Measurements from ENCODE around the gene LAMTOR1.
"Not testable (repeated sequence)": the region's sequence is repeated elsewhere in the genome, so short reads cannot be mapped to it uniquely, and the experiment has no call there.

LAMTOR1 gene

DNA sequence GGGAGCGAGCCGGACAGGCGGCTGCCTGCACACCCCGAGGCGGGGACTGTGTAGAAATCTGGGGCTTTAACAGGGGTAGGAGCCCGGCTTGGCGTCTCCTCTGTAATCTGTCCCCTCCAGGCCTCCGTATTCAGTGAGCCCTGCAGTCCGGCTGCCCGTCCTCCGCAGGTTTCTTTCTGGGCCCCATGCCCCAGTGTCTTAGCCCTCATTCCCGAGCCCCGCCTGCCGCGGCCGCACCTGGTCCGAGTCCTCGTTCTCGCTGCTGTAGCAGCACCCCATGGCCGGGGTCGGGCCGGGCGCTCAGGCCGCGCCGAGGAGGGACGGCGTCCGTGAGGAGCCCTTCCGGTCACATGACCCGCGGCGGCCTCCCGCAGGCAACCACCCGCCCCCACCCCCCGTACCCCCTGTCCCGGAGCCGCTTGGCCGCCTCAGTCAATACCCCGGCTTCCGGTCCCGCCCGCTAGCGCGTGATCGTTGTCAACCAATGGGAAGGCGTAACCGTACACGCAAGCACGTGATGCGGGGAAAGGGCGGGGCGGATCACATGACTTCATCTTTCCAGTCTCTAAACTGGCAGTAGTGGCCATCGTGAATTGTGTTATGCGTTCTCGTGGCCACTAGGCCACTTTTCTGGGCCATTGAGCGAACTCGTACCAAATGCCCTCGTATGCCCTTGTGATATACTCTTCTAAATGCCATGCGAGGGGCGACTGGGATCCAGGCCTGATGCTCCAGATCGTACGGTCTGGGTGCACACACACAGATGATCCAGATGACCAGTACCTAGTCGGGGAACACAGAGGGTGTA, at the start of gene LAMTOR1:
Gene LAMTOR1, minus strand, starts transcription at position 352 of the 808 bp plus-strand sequence. Its CDS starts 73 bp downstream, at position 279.
- DNase-seq: peak; percentile 98

GRCh38 chr11:72150882-72151281, 47.8 kb upstream of the LAMTOR1 start:
- no peak for DNase-seq

GRCh38 chr11:72146625-72147024, 43.5 kb upstream of the LAMTOR1 start:
- no peak for DNase-seq

DNA sequence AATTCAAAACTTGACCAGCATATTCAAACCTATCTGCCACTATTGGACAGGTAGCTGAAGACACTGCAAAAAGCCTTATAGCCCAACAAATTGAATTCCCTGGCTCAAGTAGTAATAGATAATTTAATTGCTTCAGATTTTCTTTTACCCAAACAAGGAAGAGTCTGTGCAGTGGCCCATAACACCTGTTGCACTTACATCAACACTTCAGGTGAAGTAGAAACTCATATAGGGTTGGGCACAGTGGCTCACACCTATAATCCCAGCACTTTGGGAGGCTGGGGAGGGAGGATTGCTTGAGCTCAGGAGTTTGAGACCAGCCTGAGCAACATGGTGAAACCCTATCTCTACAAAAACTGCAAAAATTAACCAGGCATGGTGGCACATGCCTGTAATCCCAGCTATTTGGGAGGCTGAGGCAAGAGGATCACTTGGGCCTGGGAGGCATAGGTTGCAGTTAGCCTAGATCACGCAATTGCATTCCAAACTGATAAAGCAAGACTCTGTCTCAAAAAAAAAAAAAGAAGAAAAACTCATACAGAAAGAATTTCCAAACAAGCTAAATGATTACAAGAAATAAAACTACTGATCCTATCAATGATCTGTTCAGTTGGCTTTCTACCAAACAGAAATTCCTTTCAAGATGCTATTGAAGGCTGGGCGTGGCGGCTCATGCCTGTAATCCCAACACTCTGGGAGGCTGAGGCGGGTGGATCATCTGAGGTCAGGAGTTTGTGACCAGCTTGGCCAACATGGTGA, 41.9 kb upstream of the LAMTOR1 start:
- DNase-seq: no peak

DNA sequence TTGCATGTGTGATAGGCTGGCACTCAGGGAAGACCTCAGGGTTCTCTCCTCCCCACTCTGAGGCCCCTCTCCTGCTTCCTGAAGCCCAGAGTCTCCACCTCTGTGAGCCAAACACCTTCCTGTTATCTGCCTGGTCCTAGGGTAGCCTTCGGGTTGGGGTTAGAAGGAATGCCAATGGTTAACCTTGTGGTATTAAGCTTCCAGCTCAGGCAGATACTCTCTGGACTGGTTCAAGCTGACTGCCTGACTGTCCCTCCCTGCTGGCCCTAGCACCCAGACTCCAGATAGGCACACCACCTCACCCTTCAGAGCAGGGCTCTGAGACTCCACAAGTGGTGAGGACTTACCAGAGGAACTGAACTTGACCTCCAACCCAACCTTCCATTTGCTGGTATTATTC, 39.4 kb upstream of the LAMTOR1 start:
- not testable (repeated sequence) for DNase-seq

GRCh38 chr11:72142086-72142485, 39.0 kb upstream of the LAMTOR1 start:
- not testable (repeated sequence) for DNase-seq

DNA sequence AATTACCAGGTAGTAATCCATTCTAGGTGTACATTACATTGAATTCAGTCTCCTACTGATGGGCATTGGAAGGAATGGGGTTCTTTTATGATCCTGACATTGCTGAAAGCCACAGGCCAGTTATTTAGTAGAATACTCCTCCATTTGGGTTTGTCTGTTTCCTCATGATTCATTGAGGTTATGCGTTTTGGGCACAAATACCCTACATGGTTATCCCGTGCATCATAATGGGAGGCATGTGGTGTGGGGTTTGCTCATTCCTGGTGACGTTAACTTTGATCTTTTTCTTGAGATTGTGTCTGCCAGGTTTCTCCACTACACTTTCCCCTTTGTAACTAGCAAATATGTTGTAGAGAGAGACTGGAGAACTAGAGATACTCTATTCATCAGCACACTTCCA, 38.0 kb upstream of the LAMTOR1 start:
- no peak for DNase-seq

GRCh38 chr11:72140661-72141060, 37.6 kb upstream of the LAMTOR1 start:
- no peak for DNase-seq

- no peak for DNase-seq
Observed at GRCh38 chr11:72139500-72139899, 36.4 kb upstream of the LAMTOR1 start.

DNA sequence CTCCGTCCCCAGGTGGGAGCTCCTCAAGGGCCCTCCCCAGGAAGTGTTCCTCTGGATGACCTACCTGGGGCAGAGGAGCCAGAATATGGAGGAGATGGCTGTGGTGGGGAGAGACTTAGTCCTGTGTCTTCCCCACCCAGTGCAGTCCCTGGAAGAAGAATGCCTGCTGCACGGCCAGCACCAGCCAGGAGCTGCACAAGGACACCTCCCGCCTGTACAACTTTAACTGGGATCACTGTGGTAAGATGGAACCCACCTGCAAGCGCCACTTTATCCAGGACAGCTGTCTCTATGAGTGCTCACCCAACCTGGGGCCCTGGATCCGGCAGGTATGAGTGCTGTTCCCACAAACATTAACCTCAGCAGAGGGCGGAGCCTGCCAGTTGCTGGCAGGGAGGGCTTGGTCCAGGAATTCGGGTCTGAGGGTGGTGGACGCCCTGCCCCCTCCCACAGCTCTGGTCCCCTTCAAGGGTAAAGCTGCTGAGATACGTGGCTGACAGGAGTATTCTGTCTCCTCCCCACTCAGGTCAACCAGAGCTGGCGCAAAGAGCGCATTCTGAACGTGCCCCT, 35.8 kb upstream of the LAMTOR1 start:
- no peak for DNase-seq

- DNase-seq: no peak
Observed at GRCh38 chr11:72136684-72137262, 33.7 kb upstream of the LAMTOR1 start.

DNA sequence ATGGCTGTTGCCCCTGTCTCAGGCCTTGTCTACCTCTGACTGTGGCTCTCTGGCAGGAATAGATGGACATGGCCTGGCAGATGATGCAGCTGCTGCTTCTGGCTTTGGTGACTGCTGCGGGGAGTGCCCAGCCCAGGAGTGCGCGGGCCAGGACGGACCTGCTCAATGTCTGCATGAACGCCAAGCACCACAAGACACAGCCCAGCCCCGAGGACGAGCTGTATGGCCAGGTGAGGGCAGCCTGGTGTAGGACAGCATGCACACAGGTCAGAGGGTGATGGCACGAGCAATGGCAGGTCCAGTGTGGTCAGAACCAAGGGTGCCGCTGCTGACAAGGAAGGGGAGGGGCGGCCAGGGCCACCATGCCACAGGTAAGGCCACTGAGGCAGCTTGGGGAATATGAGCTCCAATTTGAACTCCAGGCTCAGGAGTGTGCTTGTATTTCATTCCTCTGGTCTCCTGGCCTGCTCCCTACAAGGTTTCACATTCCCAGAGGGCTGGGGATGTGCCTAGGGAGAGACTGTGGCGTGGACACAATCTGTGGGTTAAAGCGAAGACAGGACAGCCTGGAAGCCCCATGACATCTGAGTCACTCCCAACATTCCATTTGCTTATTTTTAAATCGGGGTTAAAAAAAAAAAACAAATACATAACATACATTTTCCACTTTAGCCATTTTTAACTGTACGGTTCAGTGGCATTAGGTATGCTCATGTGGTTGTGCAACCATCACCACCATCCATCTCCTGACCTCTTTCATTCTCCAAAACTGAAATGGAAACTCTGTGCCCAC, 33.0 kb upstream of the LAMTOR1 start:
- no peak for DNase-seq

DNA sequence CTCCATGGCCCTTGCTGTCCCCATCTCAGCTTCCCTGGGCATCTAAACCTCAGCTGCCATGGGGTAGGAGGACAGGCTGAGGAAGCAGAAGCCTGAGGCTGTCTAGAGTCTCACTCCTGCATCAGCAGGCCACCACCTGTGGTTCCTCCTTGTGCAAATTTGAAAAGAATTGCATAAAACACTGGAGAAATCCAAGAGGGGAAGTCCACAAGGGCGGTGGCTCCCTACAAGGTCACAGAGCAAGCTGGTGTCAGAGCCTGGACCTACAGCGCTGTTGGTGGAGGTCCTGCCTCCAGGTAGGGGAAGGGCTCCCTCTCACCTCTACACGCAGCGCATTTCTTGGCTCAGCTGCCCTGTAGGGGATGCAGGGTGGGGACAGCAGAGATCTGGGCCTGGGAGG, 32.4 kb upstream of the LAMTOR1 start, which contains the start of gene FOLR3:
Gene FOLR3, plus strand, starts transcription at position 253 of the 400 bp plus-strand sequence. CDS start 228 bp downstream, outside the sequence.
- DNase-seq: not testable (repeated sequence)

- no peak for DNase-seq
Observed at GRCh38 chr11:72132646-72133045, 29.5 kb upstream of the LAMTOR1 start.

DNA sequence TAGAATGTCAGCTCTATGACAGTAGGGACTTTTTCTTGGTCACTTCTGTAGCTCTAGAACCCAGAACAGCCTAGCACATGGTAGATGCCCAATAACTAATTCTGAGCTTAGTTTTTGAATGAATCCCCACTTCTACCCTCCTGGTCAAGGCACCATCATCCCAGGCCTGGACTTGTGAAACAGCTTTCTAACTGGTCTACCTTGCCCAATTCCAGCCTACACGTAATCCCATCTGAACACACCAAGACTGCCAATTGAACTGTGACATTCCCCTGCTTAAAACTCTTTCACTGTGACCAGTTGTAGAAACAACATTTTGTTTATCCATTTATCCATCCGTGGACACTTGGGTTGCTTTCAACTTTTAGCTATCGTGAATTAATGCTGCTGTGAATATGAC, 26.3 kb upstream of the LAMTOR1 start:
- no peak for DNase-seq

- no peak for DNase-seq
Observed at GRCh38 chr11:72127923-72128322, 24.8 kb upstream of the LAMTOR1 start.

DNA sequence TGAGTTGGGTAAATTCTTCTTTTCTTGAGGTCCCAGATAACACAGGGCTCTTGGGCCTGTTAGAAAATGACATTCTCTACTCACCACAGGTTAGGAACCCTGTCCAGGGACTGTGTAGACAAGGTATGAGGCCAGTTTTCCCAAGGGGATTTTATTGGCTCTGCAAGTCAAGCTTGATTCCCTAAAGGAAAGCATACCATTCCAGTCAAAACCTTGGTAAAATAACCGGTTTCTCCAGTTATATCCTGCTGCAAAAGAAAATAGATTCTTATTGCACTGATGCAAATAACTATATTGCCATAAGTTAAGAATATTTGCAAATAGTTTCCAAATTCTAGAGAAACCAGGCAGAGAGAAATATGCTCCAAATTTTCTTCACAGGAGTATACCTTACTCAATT, 22.9 kb upstream of the LAMTOR1 start:
- no peak for DNase-seq

DNA sequence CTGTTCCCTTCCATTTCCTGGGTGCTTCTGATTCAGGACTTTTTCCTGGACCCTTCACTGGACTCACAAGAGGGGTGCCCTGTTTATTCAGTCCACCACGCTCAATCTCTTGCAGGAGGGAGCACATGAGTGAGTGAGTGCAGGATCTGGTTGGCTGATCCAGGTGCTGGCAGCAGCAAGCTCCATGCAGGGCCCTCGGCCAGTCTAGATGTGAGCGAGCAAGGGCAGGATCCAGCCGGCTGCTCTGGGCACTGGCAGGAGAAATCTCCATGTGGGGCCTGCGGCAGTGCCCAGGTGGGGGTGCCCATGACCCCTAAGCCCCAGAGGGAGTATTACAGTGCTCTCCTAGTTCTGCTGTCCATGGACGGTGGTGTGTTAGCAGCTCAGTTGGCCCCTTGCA, 20.9 kb upstream of the LAMTOR1 start:
- no peak for DNase-seq

DNA sequence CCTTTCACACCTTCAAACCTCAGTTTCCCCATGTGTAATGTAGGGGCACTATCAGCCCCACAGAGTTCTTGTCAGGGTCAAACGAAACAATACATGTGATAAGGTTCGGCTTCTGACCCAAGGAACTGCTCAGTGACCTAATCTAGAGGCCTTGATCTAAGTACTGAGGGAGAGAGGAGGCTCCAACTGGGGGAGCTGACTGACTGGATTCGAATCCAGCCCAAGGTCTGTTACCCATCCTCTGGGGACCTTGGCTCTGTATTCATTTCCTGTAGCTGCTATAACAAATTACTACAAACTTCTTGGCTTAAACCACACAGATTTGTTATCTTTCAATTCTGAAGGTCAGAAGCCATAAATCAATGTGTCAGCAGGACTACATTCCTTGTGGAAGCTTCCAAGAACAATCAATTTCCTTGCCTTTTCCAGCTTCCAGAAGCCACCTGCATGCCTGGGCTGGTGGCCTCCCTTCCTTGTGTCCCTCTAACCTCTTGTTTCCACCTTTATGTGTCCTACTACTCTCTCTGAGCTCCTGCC, 20.1 kb upstream of the LAMTOR1 start:
- DNase-seq: no peak

DNA sequence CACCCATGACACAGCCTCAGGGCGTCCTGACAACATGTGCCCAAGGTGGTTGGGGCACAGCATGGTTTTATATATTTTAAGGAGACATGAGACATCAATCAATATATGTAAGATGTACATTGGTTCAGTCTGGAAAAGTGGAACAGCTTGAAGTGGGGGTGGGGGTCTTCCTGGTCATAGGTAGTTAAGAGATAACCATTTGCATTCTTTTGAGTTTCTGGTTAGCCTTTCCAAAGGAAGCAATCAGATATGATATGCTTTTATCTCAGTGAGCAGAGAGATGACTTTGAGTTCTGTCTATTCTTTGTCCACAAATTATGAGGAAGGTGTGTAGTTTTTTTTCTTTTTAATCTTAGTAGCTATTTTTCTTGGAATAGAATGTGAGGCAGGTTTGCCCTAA, 19.5 kb upstream of the LAMTOR1 start:
- DNase-seq: no peak

- DNase-seq: no peak
Observed at GRCh38 chr11:72120930-72121329, 17.8 kb upstream of the LAMTOR1 start.

DNA sequence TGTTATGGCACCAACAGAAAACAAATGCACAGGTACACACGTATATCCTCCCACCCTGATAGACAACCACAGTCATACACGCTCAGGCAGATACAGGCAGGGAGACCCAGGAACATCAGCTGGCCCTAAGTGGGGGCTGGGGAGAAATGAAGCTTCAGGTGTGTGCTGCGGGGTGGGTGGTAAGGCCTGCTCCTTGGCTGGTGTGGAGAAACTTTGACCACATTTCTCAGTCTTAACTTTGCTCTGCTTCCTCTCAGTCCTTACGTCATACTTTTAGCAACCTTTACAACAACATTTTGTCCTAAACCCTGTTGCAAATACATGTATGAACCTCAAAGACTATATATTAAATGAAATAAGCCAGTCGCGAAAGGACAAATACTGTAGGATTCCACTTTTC, 16.1 kb upstream of the LAMTOR1 start:
- DNase-seq: no peak

Data from NCI-H1105 treated with DMSO at 0.1 percent for 48 hours (cell line).